ENCODE data around the gene SSC4D.
"Not testable (repeated sequence)": the region's sequence is repeated elsewhere in the genome, so short reads cannot be mapped to it uniquely, and the experiment has no call there.

SSC4D gene

GRCh38 chr7:76369018-76369417 is 40.5 kb downstream of the SSC4D start:
- ATAC-seq (ENCODE audit: low read depth), result peak; percentile 33; the same call in 2 of the 3 replicates

GRCh38 chr7:76368190-76368589 is 41.3 kb downstream of the SSC4D start:
- DNase-seq (ENCODE audit: low spot score) (no peak), ATAC-seq (ENCODE audit: low read depth) (no peak)
- Histone ChIP-seq H3K4me3 (ENCODE audit: severe bottlenecking) (no peak overlapping the region), H3K27ac (ENCODE audit: poor library complexity, severe bottlenecking) (no peak overlapping the region), H3K9me3 (ENCODE audit: severe bottlenecking) (no peaks in the 10 kb centered on the region), H3K27me3 (ENCODE audit: insufficient read depth, poor library complexity, severe bottlenecking) (no peaks in the 10 kb centered on the region), H3K4me1 (ENCODE audit: insufficient read depth, poor library complexity, severe bottlenecking) (peaks cover 22% of the 10 kb centered on the region), H3K36me3 (ENCODE audit: low read depth) (no peaks in the 10 kb centered on the region)
- TF ChIP-seq, protein P1, sequence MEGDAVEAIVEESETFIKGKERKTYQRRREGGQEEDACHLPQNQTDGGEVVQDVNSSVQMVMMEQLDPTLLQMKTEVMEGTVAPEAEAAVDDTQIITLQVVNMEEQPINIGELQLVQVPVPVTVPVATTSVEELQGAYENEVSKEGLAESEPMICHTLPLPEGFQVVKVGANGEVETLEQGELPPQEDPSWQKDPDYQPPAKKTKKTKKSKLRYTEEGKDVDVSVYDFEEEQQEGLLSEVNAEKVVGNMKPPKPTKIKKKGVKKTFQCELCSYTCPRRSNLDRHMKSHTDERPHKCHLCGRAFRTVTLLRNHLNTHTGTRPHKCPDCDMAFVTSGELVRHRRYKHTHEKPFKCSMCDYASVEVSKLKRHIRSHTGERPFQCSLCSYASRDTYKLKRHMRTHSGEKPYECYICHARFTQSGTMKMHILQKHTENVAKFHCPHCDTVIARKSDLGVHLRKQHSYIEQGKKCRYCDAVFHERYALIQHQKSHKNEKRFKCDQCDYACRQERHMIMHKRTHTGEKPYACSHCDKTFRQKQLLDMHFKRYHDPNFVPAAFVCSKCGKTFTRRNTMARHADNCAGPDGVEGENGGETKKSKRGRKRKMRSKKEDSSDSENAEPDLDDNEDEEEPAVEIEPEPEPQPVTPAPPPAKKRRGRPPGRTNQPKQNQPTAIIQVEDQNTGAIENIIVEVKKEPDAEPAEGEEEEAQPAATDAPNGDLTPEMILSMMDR (IDR thresholded peaks at IDR 0.05; ENCODE audit: poor library complexity, severe bottlenecking), result no peak

More at GRCh38 chr7:76369018-76369417, 40.5 kb downstream of the SSC4D start:
- Histone ChIP-seq H3K36me3 (ENCODE audit: low read depth) (no peaks in the 10 kb centered on the region), H3K4me3 (ENCODE audit: severe bottlenecking) (no peak overlapping the region), H3K9me3 (ENCODE audit: severe bottlenecking) (no peaks in the 10 kb centered on the region), H3K27me3 (ENCODE audit: insufficient read depth, poor library complexity, severe bottlenecking) (no peaks in the 10 kb centered on the region), H3K4me1 (ENCODE audit: insufficient read depth, poor library complexity, severe bottlenecking) (peaks cover 21% of the 10 kb centered on the region), H3K27ac (ENCODE audit: poor library complexity, severe bottlenecking) (no peak overlapping the region)
- TF ChIP-seq, protein P1 (IDR thresholded peaks at IDR 0.05; ENCODE audit: poor library complexity, severe bottlenecking), result no peak
- DNase-seq (ENCODE audit: low spot score), result no peak

GRCh38 chr7:76364198-76364584 is 45.3 kb downstream of the SSC4D start:
- no peak overlapping the region for H3K4me3 ChIP-seq (ENCODE audit: severe bottlenecking)
- peak overlapping the region; percentile 96 for H3K27ac ChIP-seq (ENCODE audit: poor library complexity, severe bottlenecking)
- no peaks in the 10 kb centered on the region for H3K9me3 ChIP-seq (ENCODE audit: severe bottlenecking)
- H3K27me3 ChIP-seq (ENCODE audit: insufficient read depth, poor library complexity, severe bottlenecking), result no peaks in the 10 kb centered on the region
- TF ChIP-seq, protein P1 (IDR thresholded peaks at IDR 0.05; ENCODE audit: poor library complexity, severe bottlenecking), result no peak
- no peaks in the 10 kb centered on the region for H3K36me3 ChIP-seq (ENCODE audit: low read depth)
- peak; percentile 43 for ATAC-seq (ENCODE audit: low read depth)
- peak; percentile 67 for DNase-seq (ENCODE audit: low spot score)
- H3K4me1 ChIP-seq (ENCODE audit: insufficient read depth, poor library complexity, severe bottlenecking), result peaks cover 29% of the 10 kb centered on the region

- DNase-seq (ENCODE audit: low spot score); H3K36me3 ChIP-seq (ENCODE audit: low read depth); H3K4me3 ChIP-seq (ENCODE audit: severe bottlenecking); H3K27me3 ChIP-seq (ENCODE audit: insufficient read depth, poor library complexity, severe bottlenecking); ATAC-seq (ENCODE audit: low read depth); H3K9me3 ChIP-seq (ENCODE audit: severe bottlenecking): not testable (repeated sequence)
- H3K4me1 ChIP-seq (ENCODE audit: insufficient read depth, poor library complexity, severe bottlenecking), result peaks cover 29% of the 10 kb centered on the region
- H3K27ac ChIP-seq (ENCODE audit: poor library complexity, severe bottlenecking), result peak overlapping the region; percentile 96
Measured at GRCh38 chr7:76363754-76364153, 45.7 kb downstream of the SSC4D start.

- H3K27me3 ChIP-seq (ENCODE audit: insufficient read depth, poor library complexity, severe bottlenecking), result no peaks in the 10 kb centered on the region
- no peak for ATAC-seq (ENCODE audit: low read depth)
- H3K27ac ChIP-seq (ENCODE audit: poor library complexity, severe bottlenecking), result peak overlapping the region; percentile 84
- peaks cover 46% of the 10 kb centered on the region for H3K4me1 ChIP-seq (ENCODE audit: insufficient read depth, poor library complexity, severe bottlenecking)
- TF ChIP-seq, protein P1 (IDR thresholded peaks at IDR 0.05; ENCODE audit: poor library complexity, severe bottlenecking), result no peak
- H3K4me3 ChIP-seq (ENCODE audit: severe bottlenecking), result no peak overlapping the region
- H3K36me3 ChIP-seq (ENCODE audit: low read depth), result peaks cover 29% of the 10 kb centered on the region
- no peaks in the 10 kb centered on the region for H3K9me3 ChIP-seq (ENCODE audit: severe bottlenecking)
- DNase-seq (ENCODE audit: low spot score), result no peak
Measured at GRCh38 chr7:76359978-76360638, 49.4 kb downstream of the SSC4D start.
